ENCODE results near the gene ARPC1B. TPM values are rescaled to one million over a fixed set of nuclear protein-coding genes. Genes with fewer than 3 reads are reported as not detected.

ARPC1B gene
- total RNA-seq, 3 donors from 2014 or later (not counting 1 experiment from before 2014, with no cell fraction given), result 161 to 184 (median 179) TPM

DNA sequence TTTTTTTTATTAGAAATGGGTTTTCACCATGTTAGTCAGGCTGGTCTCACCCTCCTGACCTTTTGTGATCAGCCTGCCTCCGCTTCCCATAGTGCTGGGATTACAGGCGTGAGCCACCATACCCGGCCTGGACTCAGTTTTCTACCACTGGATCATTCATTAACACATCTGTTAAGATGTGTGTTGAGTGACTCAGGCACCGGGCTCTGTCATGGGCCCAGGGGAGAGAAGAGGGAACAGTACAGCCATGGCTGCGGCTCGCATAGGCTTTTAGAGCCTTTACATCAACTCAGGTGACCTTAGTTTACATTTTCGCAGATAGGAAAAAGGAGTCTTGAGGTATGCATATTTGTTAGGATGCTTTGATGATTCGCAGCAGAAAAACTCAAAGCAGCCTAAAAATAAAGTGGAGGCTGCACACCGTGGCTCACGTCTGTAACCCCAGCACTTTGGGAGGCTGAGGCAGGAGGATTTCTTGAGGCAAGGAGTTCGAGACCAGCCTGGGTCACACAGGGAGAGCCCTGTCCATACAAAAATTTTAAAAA lies 3.1 kb upstream of the ARPC1B start:
- no peaks in the 10 kb centered on the region for H3K9me3 Mint-ChIP-seq
- Histone ChIP-seq H3K9me3 (ENCODE audit: control insufficient read depth, insufficient read depth, low read length) (no peaks in the 10 kb centered on the region), H3K36me3 (ENCODE audit: control insufficient read depth, insufficient read depth, low read length) (peaks cover 7% of the 10 kb centered on the region), H3K4me1 (ENCODE audit: control insufficient read depth, insufficient read depth, low read length) (peaks cover 16% of the 10 kb centered on the region), H3K27me3 (ENCODE audit: control insufficient read depth, insufficient read depth, low read length) (no peaks in the 10 kb centered on the region), H3K4me3 (ENCODE audit: low read length) (no peak overlapping the region), H3K27ac (ENCODE audit: low read length) (no peak overlapping the region)
- peak overlapping the region; percentile 31 for H3K4me3 Mint-ChIP-seq
- no peaks in the 10 kb centered on the region for H3K27me3 Mint-ChIP-seq (ENCODE audit: low read depth in 2 of 2)
- no peak for TF ChIP-seq CTCF (IDR thresholded peaks at IDR 0.05)
- 92% methylated on average over 10 of the region's 11 CpGs for WGBS (ENCODE audit: insufficient coverage)
- intact Hi-C loops (cut with micrococcal nuclease), result loop anchor here (5.0 to 10.0 kb wide), 2 partner anchors 36 to 133 kb away; partner anchors contain the start of genes BUD31, PDAP1, ZKSCAN5 and ZNF394
- peaks cover 5 to 10% of the 10 kb centered on the region in 2 donors for H3K4me1 Mint-ChIP-seq
- H3K27ac Mint-ChIP-seq, result no peak overlapping the region
- DNase-seq (no peak), ATAC-seq (no peak)
- H3K36me3 Mint-ChIP-seq, result no peaks in the 10 kb centered on the region

- H3K27ac Mint-ChIP-seq, result peak overlapping the region; percentile 75 to 97
- intact Hi-C loops (cut with micrococcal nuclease), result loop anchor here (5.0 to 10.0 kb wide), 2 partner anchors 35 to 132 kb away; partner anchors contain the start of genes BUD31, PDAP1, ZKSCAN5 and ZNF394
- H3K4me1 ChIP-seq (ENCODE audit: control insufficient read depth, insufficient read depth, low read length), result peaks cover 23% of the 10 kb centered on the region
- WGBS (ENCODE audit: insufficient coverage), result 95% methylated on average over 21 of the region's 21 CpGs
- no peak for ATAC-seq
- peak overlapping the region; percentile 85 for H3K4me3 Mint-ChIP-seq
- DNase-seq, result peak in 1 of 2 donors; percentile 57
- no peaks in the 10 kb centered on the region for H3K9me3 ChIP-seq (ENCODE audit: control insufficient read depth, insufficient read depth, low read length)
- no peak overlapping the region for H3K27ac ChIP-seq (ENCODE audit: low read length)
- TF ChIP-seq CTCF (IDR thresholded peaks at IDR 0.05), result no peak
- peaks cover 7 to 13% of the 10 kb centered on the region in 2 donors for H3K4me1 Mint-ChIP-seq
- H3K36me3 Mint-ChIP-seq, result no peaks in the 10 kb centered on the region
- no peaks in the 10 kb centered on the region for H3K27me3 ChIP-seq (ENCODE audit: control insufficient read depth, insufficient read depth, low read length)
- no peaks in the 10 kb centered on the region for H3K36me3 ChIP-seq (ENCODE audit: control insufficient read depth, insufficient read depth, low read length)
- no peaks in the 10 kb centered on the region for H3K27me3 Mint-ChIP-seq (ENCODE audit: low read depth in 2 of 2)
- H3K4me3 ChIP-seq (ENCODE audit: low read length), result no peak overlapping the region
- H3K9me3 Mint-ChIP-seq, result no peaks in the 10 kb centered on the region
Observed at GRCh38 chr7:99372275-99373090, 2.0 kb upstream of the ARPC1B start.

- Histone ChIP-seq H3K9me3 (ENCODE audit: control insufficient read depth, insufficient read depth, low read length) (no peaks in the 10 kb centered on the region), H3K4me1 (ENCODE audit: control insufficient read depth, insufficient read depth, low read length) (peaks cover 31% of the 10 kb centered on the region), H3K27ac (ENCODE audit: low read length) (no peak overlapping the region), H3K27me3 (ENCODE audit: control insufficient read depth, insufficient read depth, low read length) (no peaks in the 10 kb centered on the region), H3K36me3 (ENCODE audit: control insufficient read depth, insufficient read depth, low read length) (peaks cover 6% of the 10 kb centered on the region), H3K4me3 (ENCODE audit: low read length) (peak overlapping the region; percentile 76)
- ATAC-seq (no peak), DNase-seq (no peak)
- intact Hi-C loops (cut with micrococcal nuclease), result loop anchor here (5.0 to 10.0 kb wide), 2 partner anchors 34 to 131 kb away; partner anchors contain the start of genes BUD31, PDAP1, ZKSCAN5 and ZNF394
- TF ChIP-seq CTCF (IDR thresholded peaks at IDR 0.05), result no peak
- Mint-ChIP-seq H3K4me3 (peak overlapping the region; percentile 85), H3K27ac (peak overlapping the region; percentile 75 to 97), H3K27me3 (ENCODE audit: low read depth in 2 of 2) (no peaks in the 10 kb centered on the region), H3K36me3 (no peaks in the 10 kb centered on the region), H3K9me3 (no peaks in the 10 kb centered on the region), H3K4me1 (peaks cover 11 to 19% of the 10 kb centered on the region in 2 donors)
- WGBS (ENCODE audit: insufficient coverage), result 84% methylated on average over 38 of the region's 41 CpGs
Observed at GRCh38 chr7:99373091-99374066, 1.2 kb upstream of the ARPC1B start.

Data from natural killer cell (primary cell).